Natural killer cell (primary cell): Measurements from ENCODE around the gene CAMP. TPM values are rescaled to one million over a fixed set of nuclear protein-coding genes. Genes with fewer than 3 reads are reported as not detected.
A peak's percentile ranks its signal among the peaks of the same experiment; 100 is the strongest.

Experiments
- ATAC-seq, 3 donors: fragments of 150-1000 bp in 2 of 3; fragments of 200-7000 bp in 1 of 3; cut with Tn5 transposase; 1 replicate in 1 of 3; 2 replicates in 2 of 3; pipeline ENCODE4 v1.10.0; 2021; ENCODE audit warnings: mild to moderate bottlenecking in 2 of 3, moderate library complexity in 2 of 3
- DNase-seq, 2 donors: peaks; one replicate each; pipeline versions ENCODE4 v3.0.0 to v3.0.0-alpha.2; 2013 to 2021; ENCODE audit warnings: mixed read lengths in 1 of 2
- H3K27ac ChIP-seq: one replicate; pipeline ENCODE4 v1.5.1; 2013; ENCODE audit warnings: mild to moderate bottlenecking, low read length
- H3K27me3 ChIP-seq: one replicate; pipeline ENCODE4 v1.6.1; 2013; ENCODE audit warnings: low read length; ENCODE audit not compliant: control insufficient read depth, insufficient read depth
- H3K36me3 ChIP-seq: one replicate; pipeline ENCODE4 v1.6.1; 2013; ENCODE audit warnings: low read length; ENCODE audit not compliant: control insufficient read depth, insufficient read depth
- H3K4me1 ChIP-seq: one replicate; pipeline ENCODE4 v1.6.1; 2013; ENCODE audit warnings: low read length; ENCODE audit not compliant: control insufficient read depth, insufficient read depth
- H3K4me3 ChIP-seq: one replicate; pipeline ENCODE4 v1.5.1; 2013; ENCODE audit warnings: low read length
- H3K9me3 ChIP-seq: one replicate; pipeline ENCODE4 v1.6.1; 2013; ENCODE audit warnings: low read length; ENCODE audit not compliant: control insufficient read depth, insufficient read depth
- H3K27ac Mint-ChIP-seq, 2 donors: one replicate each; pipeline ENCODE4 v1.8.0; 2022; ENCODE audit warnings: mild to moderate bottlenecking in 2 of 2, mixed read lengths in 2 of 2, moderate library complexity in 1 of 2
- H3K27me3 Mint-ChIP-seq, 2 donors: one replicate each; pipeline ENCODE4 v1.8.0; 2022; ENCODE audit warnings: low read depth in 2 of 2, mixed read lengths in 2 of 2
- H3K36me3 Mint-ChIP-seq: one replicate; pipeline ENCODE4 v1.8.0; 2022; ENCODE audit warnings: mixed read lengths
- H3K4me1 Mint-ChIP-seq, 2 donors: one replicate each; pipeline ENCODE4 v1.8.0; 2022; ENCODE audit warnings: mixed read lengths in 2 of 2
- H3K4me3 Mint-ChIP-seq: one replicate; pipeline ENCODE4 v1.8.0; 2022; ENCODE audit warnings: mild to moderate bottlenecking, moderate library complexity, mixed read lengths
- H3K9me3 Mint-ChIP-seq, 2 donors: one replicate each; pipeline ENCODE4 v1.8.0; 2022; ENCODE audit warnings: mixed read lengths in 2 of 2
- CTCF ChIP-seq: fragments of 200-600 bp; IDR thresholded peaks from one replicate; pipeline ENCODE4 v1.8.0; 2022; ENCODE audit warnings: antibody characterized with exemption
- WGBS: methylation state at CpG from one replicate; pipeline ENCODE4 v1.1.7; 2013; ENCODE audit warnings: missing lambda C conversion rate; ENCODE audit not compliant: insufficient coverage; 5-methylcytosine and 5-hydroxymethylcytosine counted together
- intact Hi-C: fragments of 100-400 bp; cut with micrococcal nuclease; formaldehyde crosslinking; loops from one replicate; pipeline ENCODE4 v1.14.2; 2022
- total RNA-seq, 4 donors: library from RNA; stranded (reverse); fragments of 120-200 nt in 1 of 4; gene quantifications; one replicate each; pipeline versions ENCODE4 v1.2.3 to v1.2.4, GENCODE V29; 2013 to 2022

Gene CAMP
- total RNA-seq, 3 donors from 2014 or later (not counting 1 experiment from before 2014, with no cell fraction given), result not detected

- Histone ChIP-seq H3K4me3 (peak within 1 kb of the TSS; percentile 78), H3K27me3 (no peaks in the 10 kb centered on the region), H3K9me3 (no peaks in the 10 kb centered on the region), H3K4me1 (peaks cover 13% of the 10 kb centered on the region), H3K36me3 (no peaks in the 10 kb centered on the region), H3K27ac (peak within 1 kb of the TSS; percentile 47)
- no peaks in the 10 kb centered on the region for H3K9me3 Mint-ChIP-seq
- H3K4me3 Mint-ChIP-seq, result peak within 1 kb of the TSS; percentile 96
- WGBS, result 9% methylated on average over 43 of the region's 44 CpGs
- peak; percentile 98 to 100 (median 98) for ATAC-seq
- H3K27ac Mint-ChIP-seq, result peak within 1 kb of the TSS; percentile 68 to 72
- H3K27me3 Mint-ChIP-seq, result peaks cover 0 to 8% of the 10 kb centered on the region in 2 donors
- peaks cover 15 to 18% of the 10 kb centered on the region in 2 donors for H3K4me1 Mint-ChIP-seq
- H3K36me3 Mint-ChIP-seq, result no peaks in the 10 kb centered on the region
- TF ChIP-seq CTCF, result no peak
- DNase-seq, result peak; percentile 83 to 96
- intact Hi-C loops, result loop anchor here (1.0 kb wide), 1 partner anchor 53 kb away; the partner anchor contains the start of gene ZNF589
Observed at GRCh38 chr3:48188266-48189201, 34.8 kb upstream of the CAMP start, which contains the start of gene CDC25A. Gene CDC25A (minus strand): TSS chr3:48188417. CDS start chr3:48187947, 470 bp downstream.

GRCh38 chr3:48189321-48189720, 34.0 kb upstream of the CAMP start:
- Mint-ChIP-seq H3K27ac (peak overlapping the region; percentile 68 to 72), H3K36me3 (no peaks in the 10 kb centered on the region), H3K9me3 (no peaks in the 10 kb centered on the region), H3K4me3 (peak overlapping the region; percentile 96), H3K4me1 (peaks cover 15 to 18% of the 10 kb centered on the region in 2 donors), H3K27me3 (peaks cover 0 to 8% of the 10 kb centered on the region in 2 donors)
- H3K4me1 ChIP-seq, result peaks cover 13% of the 10 kb centered on the region
- 93% methylated on average over 6 of the region's 6 CpGs for WGBS
- no peaks in the 10 kb centered on the region for H3K9me3 ChIP-seq
- H3K36me3 ChIP-seq, result no peaks in the 10 kb centered on the region
- no peak for DNase-seq
- no peak overlapping the region for H3K27ac ChIP-seq
- ATAC-seq, result no peak
- no peak for TF ChIP-seq CTCF
- intact Hi-C loops, result no loop called here
- no peak overlapping the region for H3K4me3 ChIP-seq
- no peaks in the 10 kb centered on the region for H3K27me3 ChIP-seq

- ATAC-seq (no peak), DNase-seq (no peak)
- Histone ChIP-seq H3K4me3 (no peak overlapping the region), H3K27me3 (no peaks in the 10 kb centered on the region), H3K9me3 (no peaks in the 10 kb centered on the region), H3K36me3 (no peaks in the 10 kb centered on the region), H3K27ac (no peak overlapping the region), H3K4me1 (peaks cover 13% of the 10 kb centered on the region)
- WGBS, result 89% methylated on average over 3 of the region's 3 CpGs
- no peaks in the 10 kb centered on the region for H3K9me3 Mint-ChIP-seq
- peaks cover 15 to 18% of the 10 kb centered on the region in 2 donors for H3K4me1 Mint-ChIP-seq
- no peak for TF ChIP-seq CTCF
- intact Hi-C loops, result no loop called here
- H3K4me3 Mint-ChIP-seq, result no peak overlapping the region
- peaks cover 0 to 11% of the 10 kb centered on the region in 2 donors for H3K27me3 Mint-ChIP-seq
- H3K27ac Mint-ChIP-seq, result peak overlapping the region in 1 of 2 donors; percentile 18
- no peaks in the 10 kb centered on the region for H3K36me3 Mint-ChIP-seq
Observed at GRCh38 chr3:48190911-48191310, 32.4 kb upstream of the CAMP start.
